Peyer's patch (tissue), 4 donors: Measurements from ENCODE around the gene PLN.

Experiments used
- CTCF ChIP-seq, 6 experiments: fragments of 450-650 bp in 4 of 6; fragments of 200-600 bp in 2 of 6; sonication (generic) in 1 of 6; IDR thresholded peaks; one replicate each; pipeline ENCODE4 v1.5.1; 2017 to 2019; ENCODE audit warnings: antibody characterized with exemption in 6 of 6, mild to moderate bottlenecking in 3 of 6, moderate library complexity in 1 of 6
- POLR2A ChIP-seq, 2 donors: fragments of 450-650 bp; IDR thresholded peaks; one replicate each; pipeline ENCODE4 v1.5.1; 2017; ENCODE audit warnings: antibody characterized with exemption in 2 of 2, mild to moderate bottlenecking in 2 of 2, moderate library complexity in 2 of 2

GRCh38 chr6:118501099-118501498 lies 47.0 kb upstream of the PLN start:
- no peak for TF ChIP-seq CTCF (IDR thresholded peaks at IDR 0.05)
- TF ChIP-seq POLR2A (IDR thresholded peaks at IDR 0.05): no peak
